GM12878 (cell line): Measurements from ENCODE around the gene LEKR1. TPM values are rescaled to one million over a fixed set of nuclear protein-coding genes. Genes with fewer than 3 reads are reported as not detected.

Experiments used
- ATAC-seq: fragments of 200-7000 bp; cut with Tn5 transposase; 3 replicates; pipeline ENCODE4 v1.9.1; 2020; ENCODE audit warnings: mild to moderate bottlenecking, moderate library complexity
- BruUV-seq: library from RNA; stranded (reverse); fragments of 400-500 nt; replicated peaks from 2 replicates; lab custom pipeline; 2021; lab: Mats Ljungman, UMichigan
- CTCF ChIA-PET: fragments of 300-600 bp; sonication (Branson Sonifier 250); formaldehyde crosslinking; extraction: SDS; loops from one replicate; lab custom pipeline; 2021; ENCODE audit warnings: inconsistent platforms; lab: Yijun Ruan, JAX
- POLR2A ChIA-PET: fragments of 350-600 bp; formaldehyde crosslinking; extraction: SDS; loops from one replicate; lab custom pipeline; 2021; ENCODE audit warnings: inconsistent platforms; lab: Charles Lee
- RAD21 ChIA-PET: fragments of 300-600 bp; sonication (Branson Sonifier 250); formaldehyde crosslinking; loops from one replicate; lab custom pipeline; 2023; ENCODE audit warnings: antibody characterized with exemption; ENCODE audit not compliant: unreplicated experiment; lab: Charles Lee
- SMC1A ChIA-PET: fragments of 300-600 bp; sonication (Branson Sonifier 250); formaldehyde crosslinking; loops from one replicate; lab custom pipeline; 2023; ENCODE audit not compliant: unreplicated experiment, uncharacterized antibody; lab: Charles Lee
- DNase-seq: peaks from one replicate; pipeline ENCODE4 v3.0.0-alpha.2; 2011; ENCODE audit warnings: low read depth, low spot score
- FAIRE-seq: peaks from 3 replicates; lab custom pipeline; 2011; peaks lifted over from hg19 to GRCh38; lab: Jason Lieb, UNC
- H2AFZ ChIP-seq: 2 replicates; pipeline ENCODE4 v1.6.0; 2011; ENCODE audit warnings: low read depth, low read length, control low read depth; ENCODE audit not compliant: control insufficient read depth
- H3K27ac ChIP-seq: 2 replicates; pipeline ENCODE4 v1.5.1; 2011; ENCODE audit warnings: control low read depth; ENCODE audit not compliant: control insufficient read depth, insufficient read depth
- H3K27me3 ChIP-seq, 2 experiments: replicated peaks in 1 of 2; 2 replicates each; pipeline versions ENCODE4 v1.6.0 to v1.6.1; 2011; ENCODE audit warnings: low read length in 1 of 2; ENCODE audit not compliant: control insufficient read depth in 2 of 2, insufficient read depth in 2 of 2
- H3K36me3 ChIP-seq, 2 experiments: 2 replicates each; pipeline ENCODE4 v1.5.1; 2011; ENCODE audit warnings: low read length in 1 of 2; ENCODE audit not compliant: control insufficient read depth in 2 of 2, insufficient read depth in 2 of 2
- H3K4me1 ChIP-seq: 2 replicates; pipeline ENCODE4 v1.6.1; 2011; ENCODE audit warnings: mild to moderate bottlenecking, low read length, moderate library complexity, mixed read lengths; ENCODE audit not compliant: control insufficient read depth, insufficient read depth
- H3K4me2 ChIP-seq: 2 replicates; pipeline ENCODE4 v1.6.0; 2011; ENCODE audit warnings: control low read depth; ENCODE audit not compliant: control insufficient read depth, insufficient read depth
- H3K4me3 ChIP-seq: fragments of 200-600 bp; sonication (generic); 2 replicates; pipeline ENCODE4 v1.5.1; 2016
- H3K79me2 ChIP-seq: 2 replicates; pipeline ENCODE4 v1.6.0; 2011; ENCODE audit warnings: low read length; ENCODE audit not compliant: control insufficient read depth, insufficient read depth
- H3K9ac ChIP-seq: 2 replicates; pipeline ENCODE4 v1.8.0; 2011; ENCODE audit warnings: low read length, control low read depth, mixed read lengths; ENCODE audit not compliant: control insufficient read depth, insufficient read depth
- H3K9me3 ChIP-seq: replicated peaks from 3 replicates; pipeline ENCODE4 v1.5.1; 2011; ENCODE audit warnings: mild to moderate bottlenecking, low read length; ENCODE audit not compliant: control insufficient read depth, insufficient read depth
- H4K20me1 ChIP-seq: 2 replicates; pipeline ENCODE4 v1.6.0; 2011; ENCODE audit not compliant: control insufficient read depth, insufficient read depth
- BCLAF1 ChIP-seq: fragments of 450-650 bp; IDR thresholded peaks from 2 replicates; pipeline ENCODE4 v1.6.1; 2017; ENCODE audit warnings: antibody characterized with exemption, mild to moderate bottlenecking, moderate library complexity
- CEBPB ChIP-seq, 2 experiments: fragments of 150-350 bp in 1 of 2; IDR thresholded peaks; 2 replicates each; pipeline ENCODE4 v1.6.1; 2012 to 2014; ENCODE audit warnings: low read depth in 2 of 2, low read length in 2 of 2, borderline replicate concordance in 1 of 2, inconsistent platforms in 1 of 2
- EGR1 ChIP-seq, 2 experiments: IDR thresholded peaks; 1 replicate in 1 of 2; 2 replicates in 1 of 2; pipeline ENCODE4 v1.6.1; 2011 to 2012; ENCODE audit warnings: low read depth in 2 of 2, low read length in 2 of 2, borderline replicate concordance in 1 of 2, mild to moderate bottlenecking in 1 of 2, moderate library complexity in 1 of 2
- JUNB ChIP-seq: IDR thresholded peaks from 2 replicates; pipeline ENCODE4 v1.6.1; 2016; ENCODE audit warnings: antibody characterized with exemption, mild to moderate bottlenecking
- PBX3 ChIP-seq: IDR thresholded peaks from 2 replicates; pipeline ENCODE4 v1.6.1; 2011; ENCODE audit warnings: mild to moderate bottlenecking, low read depth, low read length, moderate library complexity; ENCODE audit not compliant: insufficient replicate concordance
- POU2F2 ChIP-seq: IDR thresholded peaks from 3 replicates; pipeline ENCODE4 v1.6.1; 2011; ENCODE audit warnings: low read depth, mild to moderate bottlenecking, low read length, borderline replicate concordance
- SKIL ChIP-seq: fragments of 450-650 bp; IDR thresholded peaks from 2 replicates; pipeline ENCODE4 v1.6.1; 2017; ENCODE audit warnings: mild to moderate bottlenecking, low read depth, inconsistent platforms; ENCODE audit not compliant: poor library complexity, severe bottlenecking
- STAT3 ChIP-seq: IDR thresholded peaks from 2 replicates; pipeline ENCODE4 v1.6.1; 2011; ENCODE audit warnings: low read depth, low read length, improper control_type of control experiment
- TAF1 ChIP-seq: IDR thresholded peaks from 2 replicates; pipeline ENCODE4 v1.6.1; 2011; ENCODE audit warnings: mild to moderate bottlenecking, low read depth, low read length, borderline replicate concordance
- TARDBP ChIP-seq: IDR thresholded peaks from 2 replicates; pipeline ENCODE4 v1.6.1; 2016; ENCODE audit warnings: borderline replicate concordance
- ZBED1 ChIP-seq: IDR thresholded peaks from 2 replicates; pipeline ENCODE4 v1.6.1; 2016; ENCODE audit warnings: borderline replicate concordance
- WGBS: methylation state at CpG from one replicate; pipeline ENCODE4 v1.1.6; 2016; ENCODE audit warnings: low lambda C conversion rate; ENCODE audit not compliant: insufficient replicate concordance, insufficient coverage; ENCODE audit errors: missing lambda C conversion rate; 5-methylcytosine and 5-hydroxymethylcytosine counted together
- in situ Hi-C: fragments of 300-500 bp; cut with MboI; formaldehyde crosslinking; loops from 9 replicates; pipeline ENCODE4 v1.14.3; 2018; ENCODE audit warnings: mixed read lengths
- intact Hi-C: fragments of 100-400 bp; cut with micrococcal nuclease; formaldehyde crosslinking; loops from one replicate; pipeline ENCODE4 v1.14.2; 2022; ENCODE audit not compliant: unreplicated experiment
- polyA plus RNA-seq, 11 experiments: library from polyadenylated mRNA; depleted of rRNA in 4 of 11; unstranded in 6 of 11; stranded (reverse) in 5 of 11; fragments of >200 nt; fragmentation: Nextera tagmentation in 4 of 11; fragmentation: Illumina TruSeq in 1 of 11; extraction: Ambion mirVana in 4 of 11; extraction: Trizol in 1 of 11; gene quantifications; 1 replicate in 1 of 11; 2 replicates in 10 of 11; pipeline versions ENCODE4 v1.2.1 to v1.2.3, GENCODE V29; 2011 to 2016; ENCODE audit warnings: inconsistent platforms in 2 of 11, missing spikeins in 2 of 11, low read depth in 1 of 11
- total RNA-seq, 4 experiments: library from RNA; depleted of rRNA in 3 of 4; stranded (reverse); fragments of >200 nt in 3 of 4; fragmentation: Illumina TruSeq in 1 of 4; extraction: Trizol in 1 of 4; gene quantifications; 2 replicates each; pipeline versions ENCODE4 v1.2.1 to v1.2.3, GENCODE V29; 2013 to 2021
- TF ChIP-seq, protein P1 (sequence below): fragments of 450-650 bp; conservative IDR thresholded peaks from 2 replicates; pipeline ENCODE4 v1.6.1; 2017; ENCODE audit warnings: mild to moderate bottlenecking, moderate library complexity
- TF ChIP-seq, protein P2 (sequence below): IDR thresholded peaks from 2 replicates; pipeline ENCODE4 v1.6.1; 2011; ENCODE audit warnings: low read depth, low read length, improper control_type of control experiment, borderline replicate concordance

The LEKR1 gene
- total and polyA plus RNA-seq, 10 of the 15 experiments (the other 5 are each of a cell fraction or from before 2014, with no cell fraction given), result 0.48 to 3.2 (median 1.3) TPM

DNA sequence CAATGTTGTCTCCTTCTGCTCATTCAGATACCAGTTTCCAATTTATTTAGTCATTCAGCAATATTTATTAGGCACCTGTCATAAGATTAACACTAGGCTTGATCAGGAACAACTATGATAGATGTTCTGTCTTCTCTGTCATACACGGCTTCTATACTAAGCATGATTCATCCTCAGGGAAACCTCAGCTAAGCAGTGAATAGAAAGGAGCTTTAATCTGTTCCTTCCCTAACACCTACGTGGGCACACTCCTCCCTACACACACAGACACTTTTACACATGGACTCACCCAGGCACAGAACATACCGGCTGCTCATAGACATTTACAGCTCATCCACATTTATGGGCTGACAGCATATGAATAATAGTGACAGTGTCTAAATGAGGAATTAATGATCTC lies 136.9 kb downstream of the LEKR1 start (continued):
- TF ChIP-seq BCLAF1 (no peak), TAF1 (no peak)

GRCh38 chr3:156964577-156964976 lies 138.4 kb downstream of the LEKR1 start:
- RAD21 ChIA-PET, result no interaction called here
- in situ Hi-C loops (no loop called here), intact Hi-C loops (no loop called here)
- Histone ChIP-seq H3K27ac (no peak overlapping the region), H3K4me1 (no peaks in the 10 kb centered on the region), H3K27me3 (no peaks in the 10 kb centered on the region), H3K4me2 (no peak overlapping the region), H3K4me3 (no peak overlapping the region), H3K9me3 (no peaks in the 10 kb centered on the region), H3K9ac (no peak overlapping the region), H4K20me1 (no peaks in the 10 kb centered on the region), H2AFZ (no peak overlapping the region), H3K36me3 (no peaks in the 10 kb centered on the region), H3K79me2 (no peaks in the 10 kb centered on the region)
- SMC1A ChIA-PET, result interaction anchor here (2.0 kb wide), 1 partner anchor 11 kb away, joined by 7 read pairs; no protein-coding TSS in a partner anchor
- BruUV-seq, result no TSS peak
- POLR2A ChIA-PET, result no interaction called here
- WGBS, result 83% methylated on average over 3 of the region's 3 CpGs
- DNase-seq (no peak), FAIRE-seq (no peak), ATAC-seq (no peak)
- CTCF ChIA-PET, result interaction anchor here (0.5 to 1.7 kb wide), 3 partner anchors 11 to 92 kb away, joined by 3 to 4 read pairs (median 3); no protein-coding TSS in a partner anchor
- TF ChIP-seq EGR1 (IDR thresholded peaks at IDR 0.05; ENCODE audit: borderline replicate concordance in 1 of 2, low read depth in 2 of 2, low read length in 2 of 2) (no peak), SKIL (no peak), TARDBP (no peak), CEBPB (IDR thresholded peaks at IDR 0.05; ENCODE audit: borderline replicate concordance in 1 of 2, low read depth in 2 of 2, low read length in 2 of 2) (no peak), PBX3 (no peak), STAT3 (no peak), ZBED1 (no peak), POU2F2 (no peak), JUNB (no peak)
- TF ChIP-seq, protein P1, sequence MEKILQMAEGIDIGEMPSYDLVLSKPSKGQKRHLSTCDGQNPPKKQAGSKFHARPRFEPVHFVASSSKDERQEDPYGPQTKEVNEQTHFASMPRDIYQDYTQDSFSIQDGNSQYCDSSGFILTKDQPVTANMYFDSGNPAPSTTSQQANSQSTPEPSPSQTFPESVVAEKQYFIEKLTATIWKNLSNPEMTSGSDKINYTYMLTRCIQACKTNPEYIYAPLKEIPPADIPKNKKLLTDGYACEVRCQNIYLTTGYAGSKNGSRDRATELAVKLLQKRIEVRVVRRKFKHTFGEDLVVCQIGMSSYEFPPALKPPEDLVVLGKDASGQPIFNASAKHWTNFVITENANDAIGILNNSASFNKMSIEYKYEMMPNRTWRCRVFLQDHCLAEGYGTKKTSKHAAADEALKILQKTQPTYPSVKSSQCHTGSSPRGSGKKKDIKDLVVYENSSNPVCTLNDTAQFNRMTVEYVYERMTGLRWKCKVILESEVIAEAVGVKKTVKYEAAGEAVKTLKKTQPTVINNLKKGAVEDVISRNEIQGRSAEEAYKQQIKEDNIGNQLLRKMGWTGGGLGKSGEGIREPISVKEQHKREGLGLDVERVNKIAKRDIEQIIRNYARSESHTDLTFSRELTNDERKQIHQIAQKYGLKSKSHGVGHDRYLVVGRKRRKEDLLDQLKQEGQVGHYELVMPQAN, result no peak
- TF ChIP-seq, protein P2, sequence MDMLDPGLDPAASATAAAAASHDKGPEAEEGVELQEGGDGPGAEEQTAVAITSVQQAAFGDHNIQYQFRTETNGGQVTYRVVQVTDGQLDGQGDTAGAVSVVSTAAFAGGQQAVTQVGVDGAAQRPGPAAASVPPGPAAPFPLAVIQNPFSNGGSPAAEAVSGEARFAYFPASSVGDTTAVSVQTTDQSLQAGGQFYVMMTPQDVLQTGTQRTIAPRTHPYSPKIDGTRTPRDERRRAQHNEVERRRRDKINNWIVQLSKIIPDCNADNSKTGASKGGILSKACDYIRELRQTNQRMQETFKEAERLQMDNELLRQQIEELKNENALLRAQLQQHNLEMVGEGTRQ, result no peak
